Stimulated activated CD8-positive, alpha-beta memory T cell treated with anti-CD3 and anti-CD28 coated beads, Interleukin-15, amount 100 ng/mL, for 1 hour (primary cell): Measurements from ENCODE around the gene VEZF1.

Source experiments
- DNase-seq: peaks from one replicate; pipeline ENCODE4 v3.0.0-alpha.2; 2020; ENCODE audit warnings: low read depth

VEZF1 gene

DNA sequence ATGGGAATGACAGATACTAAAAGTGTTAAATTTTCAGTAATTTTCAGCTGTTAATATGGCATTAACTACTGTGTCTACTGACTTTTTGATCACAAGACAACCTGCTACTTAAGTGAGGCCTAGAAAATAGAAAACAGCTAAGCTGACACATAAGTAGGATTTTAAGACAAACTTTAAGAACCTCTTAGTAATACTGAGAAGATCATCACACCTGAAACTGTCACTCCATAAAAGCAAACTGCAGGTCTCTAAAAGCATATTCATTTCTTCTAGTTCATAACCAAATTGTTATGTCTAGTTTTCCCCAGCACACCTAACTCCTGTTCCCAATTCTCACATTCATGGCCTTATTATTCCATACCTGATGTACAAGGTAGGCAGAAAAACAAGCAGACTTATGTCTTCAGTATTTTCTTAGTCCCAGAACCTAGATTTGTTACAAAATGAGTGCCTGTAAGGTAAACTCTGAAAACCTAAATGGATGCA, 11.0 kb upstream of the VEZF1 start:
- no peak for DNase-seq

- no peak for DNase-seq
Observed at GRCh38 chr17:57997085-57997809, 9.2 kb upstream of the VEZF1 start.

DNA sequence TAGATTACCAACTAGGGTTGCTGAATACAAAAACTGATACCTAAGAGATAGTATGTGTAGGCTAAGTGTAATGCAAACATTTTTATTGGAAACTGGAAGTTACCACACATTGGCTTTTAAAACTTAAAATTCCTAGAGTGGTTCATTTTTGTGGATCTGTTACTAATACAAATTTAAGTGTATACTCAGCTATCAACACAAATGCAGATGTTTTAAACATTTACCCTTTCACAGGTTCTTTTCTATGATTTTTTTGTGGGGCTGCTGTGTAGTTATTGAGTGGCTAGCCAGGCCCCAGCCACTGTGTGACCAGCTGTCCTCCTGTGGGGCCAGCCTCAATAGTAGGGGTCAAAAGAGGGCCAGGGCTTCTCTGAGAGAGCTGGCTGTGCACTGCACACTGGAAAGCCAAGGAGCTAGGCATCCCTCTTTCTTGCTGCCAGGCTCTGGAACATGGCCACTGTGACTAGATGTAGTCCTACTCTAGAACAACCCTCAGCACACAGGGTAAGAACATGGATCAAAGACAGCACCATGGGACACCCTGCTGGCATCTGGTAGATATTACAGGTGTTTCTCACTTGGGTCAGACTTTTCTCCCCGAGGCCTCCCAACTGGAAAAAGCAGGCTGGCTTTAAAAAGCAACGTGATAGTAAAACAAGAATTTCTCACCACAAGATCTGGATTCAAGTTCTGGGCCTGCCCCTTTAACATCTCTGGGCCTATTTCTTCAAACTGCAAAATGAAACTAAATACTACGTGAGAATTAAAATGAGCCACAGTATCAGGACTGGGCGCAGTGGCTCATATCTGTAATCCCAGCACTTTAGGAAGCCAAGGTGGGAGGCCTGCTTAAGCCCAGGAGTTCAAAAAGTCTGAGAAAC, 7.3 kb upstream of the VEZF1 start:
- peak; percentile 22 for DNase-seq

GRCh38 chr17:57994436-57994835, 6.4 kb upstream of the VEZF1 start:
- no peak for DNase-seq

DNA sequence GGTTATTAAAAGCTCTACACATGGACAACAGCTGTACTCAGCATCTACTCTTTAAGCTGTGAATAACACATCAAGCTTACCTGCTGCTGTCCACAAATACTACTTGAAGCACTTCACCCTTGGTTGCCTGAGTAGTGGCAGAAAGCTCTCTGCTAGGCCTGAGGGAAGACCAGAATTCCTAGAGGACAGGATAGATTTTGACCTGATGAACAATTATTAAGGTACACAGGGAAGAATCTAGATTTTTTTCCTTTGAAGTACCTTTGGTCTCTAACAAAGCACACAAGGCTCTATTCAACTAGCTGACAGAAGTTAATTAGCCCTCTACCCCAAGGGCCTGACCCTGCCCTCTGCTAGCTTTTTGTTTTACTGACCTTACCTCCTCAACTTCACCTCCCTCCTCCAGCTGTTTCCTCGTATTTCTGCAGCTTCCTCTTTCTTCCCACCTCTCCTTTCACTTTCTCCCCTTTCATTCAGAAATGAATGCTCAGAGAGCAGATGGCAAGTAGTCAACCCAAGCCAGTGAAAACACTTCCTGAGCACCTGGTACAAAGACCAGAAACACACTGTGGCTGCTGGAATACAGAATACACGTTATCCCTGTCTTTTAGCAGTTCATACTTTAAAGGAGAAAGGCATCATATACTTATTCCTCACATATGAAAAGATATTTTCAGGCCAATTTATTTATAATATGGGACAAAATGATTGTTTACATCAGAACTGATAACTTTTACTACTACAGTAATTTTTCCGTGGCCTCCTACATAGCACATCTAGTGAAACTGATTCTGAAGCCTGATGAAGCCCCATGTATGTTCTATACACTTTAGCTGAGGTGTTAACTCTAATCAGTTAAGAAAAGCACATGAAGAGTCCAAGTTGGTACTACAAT, 5.7 kb upstream of the VEZF1 start:
- DNase-seq, result no peak

- DNase-seq, result no peak
Observed at GRCh38 chr17:57991537-57991936, 3.5 kb upstream of the VEZF1 start.

DNA sequence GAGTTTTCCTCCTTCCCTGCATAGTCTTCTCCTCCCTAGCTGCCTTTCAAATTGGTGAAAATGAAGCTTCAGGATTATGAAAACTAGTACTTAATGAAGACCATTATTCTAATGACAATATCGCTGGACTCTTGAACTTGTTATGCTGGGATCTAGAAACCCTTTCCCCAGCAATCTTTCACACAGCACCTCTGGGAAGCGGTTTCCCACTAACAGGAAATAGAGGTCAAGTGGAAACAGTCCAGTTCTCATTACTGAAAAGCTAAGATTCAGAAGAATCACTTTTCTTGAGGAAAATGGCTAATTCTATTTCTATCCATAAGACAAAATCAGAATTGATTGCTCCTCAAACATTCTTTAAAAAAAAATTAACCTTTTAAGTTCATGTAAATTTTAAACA, 2.0 kb upstream of the VEZF1 start:
- DNase-seq, result no peak

GRCh38 chr17:57988301-57989250, 522 bp upstream of the VEZF1 start:
- DNase-seq, result peak; percentile 34

GRCh38 chr17:57986841-57987580, 1.0 kb downstream of the VEZF1 start:
- DNase-seq, result no peak

DNA sequence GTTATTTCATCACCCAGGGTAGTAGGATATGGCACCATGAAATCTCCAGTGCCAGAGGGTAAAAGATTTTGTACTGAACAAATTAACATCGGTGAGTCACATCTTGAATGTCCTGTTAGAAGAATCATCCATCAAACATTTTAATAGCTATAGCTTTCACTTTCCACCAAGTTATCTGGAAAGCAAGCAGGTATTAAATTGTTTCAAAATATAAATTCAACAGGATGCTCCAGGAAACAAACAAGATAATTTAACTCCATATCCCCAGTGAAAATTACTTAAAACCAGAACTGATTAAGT, 2.4 kb downstream of the VEZF1 start:
- no peak for DNase-seq

- DNase-seq, result no peak
Observed at GRCh38 chr17:57984936-57985674, 2.9 kb downstream of the VEZF1 start.

GRCh38 chr17:57984261-57984890, 3.7 kb downstream of the VEZF1 start:
- DNase-seq, result no peak

DNA sequence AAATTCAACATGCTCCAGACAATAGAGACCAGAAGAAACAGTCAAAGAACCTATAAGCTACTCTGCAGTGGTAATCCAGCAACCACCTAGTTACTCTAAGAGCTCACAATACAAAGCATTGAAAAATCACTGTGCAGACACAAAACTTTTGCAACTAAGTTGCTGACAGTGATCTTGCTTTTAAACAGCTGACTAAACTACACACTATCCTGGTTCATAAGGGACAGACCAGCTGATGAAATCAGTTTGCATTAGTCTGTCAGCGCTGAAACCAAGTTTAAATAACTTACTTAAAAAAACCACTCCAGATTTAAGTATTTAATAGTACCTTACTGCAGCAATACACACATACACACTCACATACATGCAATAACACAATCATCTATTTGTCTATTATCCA, 4.6 kb downstream of the VEZF1 start:
- DNase-seq, result no peak

GRCh38 chr17:57982452-57983170, 5.4 kb downstream of the VEZF1 start:
- no peak for DNase-seq

GRCh38 chr17:57980522-57980921, 7.5 kb downstream of the VEZF1 start:
- DNase-seq, result no peak

GRCh38 chr17:57979076-57979475, 9.0 kb downstream of the VEZF1 start:
- DNase-seq, result no peak

DNA sequence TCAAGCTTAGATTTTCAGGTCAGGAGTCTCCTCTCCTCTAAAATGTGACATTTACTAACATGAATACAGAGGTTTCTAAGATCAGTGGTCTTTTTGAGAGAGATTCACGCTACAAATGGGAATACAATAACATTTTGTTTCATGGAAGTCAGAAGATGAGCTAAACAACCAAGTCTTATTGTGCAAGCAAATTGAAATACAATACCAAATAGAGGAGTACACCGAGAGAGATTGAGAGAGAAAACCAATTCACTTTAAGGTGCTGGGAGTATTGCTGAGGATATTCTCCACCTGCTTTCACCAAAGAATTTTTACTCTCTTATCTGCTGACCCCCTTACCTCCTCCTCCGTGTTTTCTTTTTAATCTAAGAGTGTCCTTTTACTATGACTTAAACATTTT, 11.5 kb downstream of the VEZF1 start:
- DNase-seq, result no peak

- DNase-seq, result no peak
Observed at GRCh38 chr17:57975044-57975443, 13.0 kb downstream of the VEZF1 start.
